H9 (cell line): Measurements from ENCODE around the gene NECAB2. TPM values are rescaled to one million over a fixed set of nuclear protein-coding genes. Genes with fewer than 3 reads are reported as not detected.

Experiments used
- DNase-seq: peaks from one replicate; pipeline ENCODE4 v3.0.0-alpha.2; 2017
- H2AFZ ChIP-seq: one replicate; pipeline ENCODE4 v1.6.1; 2013; ENCODE audit warnings: mild to moderate bottlenecking, low read length, control low read depth, moderate library complexity
- H2AK5ac ChIP-seq: 2 replicates; pipeline ENCODE4 v1.6.1; 2013; ENCODE audit warnings: low read length, control low read depth, mixed read lengths; ENCODE audit not compliant: insufficient read length
- H2BK120ac ChIP-seq: one replicate; pipeline ENCODE4 v1.6.1; 2013; ENCODE audit warnings: low read depth, mild to moderate bottlenecking, low read length, control low read depth, inconsistent platforms; ENCODE audit not compliant: poor library complexity, severe bottlenecking
- H2BK12ac ChIP-seq: 2 replicates; pipeline ENCODE4 v1.6.1; 2013; ENCODE audit warnings: low read length, control low read depth, mixed read lengths, low read depth; ENCODE audit not compliant: insufficient read length
- H2BK15ac ChIP-seq: 2 replicates; pipeline ENCODE4 v1.6.1; 2013; ENCODE audit warnings: low read depth, low read length, control low read depth
- H2BK20ac ChIP-seq: one replicate; pipeline ENCODE4 v1.6.1; 2013; ENCODE audit warnings: low read depth, mild to moderate bottlenecking, low read length, control low read depth, inconsistent platforms; ENCODE audit not compliant: poor library complexity, severe bottlenecking
- H2BK5ac ChIP-seq: 2 replicates; pipeline ENCODE4 v1.6.1; 2013; ENCODE audit warnings: low read length, control low read depth, mixed read lengths; ENCODE audit not compliant: insufficient read length
- H3K14ac ChIP-seq: 2 replicates; pipeline ENCODE4 v1.6.1; 2013; ENCODE audit warnings: low read length, control low read depth; ENCODE audit not compliant: insufficient read depth
- H3K18ac ChIP-seq: 2 replicates; pipeline ENCODE4 v1.6.1; 2013; ENCODE audit warnings: low read depth, mild to moderate bottlenecking, mixed read lengths, low read length, control low read depth; ENCODE audit not compliant: insufficient read length
- H3K23ac ChIP-seq: 2 replicates; pipeline ENCODE4 v1.6.1; 2013; ENCODE audit warnings: low read length, control low read depth, mixed read lengths, low read depth; ENCODE audit not compliant: insufficient read length
- H3K23me2 ChIP-seq: 2 replicates; pipeline ENCODE4 v1.6.1; 2013; ENCODE audit warnings: low read depth, mild to moderate bottlenecking, mixed read lengths, low read length, control low read depth; ENCODE audit not compliant: insufficient read length, poor library complexity, severe bottlenecking
- H3K27ac ChIP-seq: 2 replicates; pipeline ENCODE4 v1.5.1; 2013; ENCODE audit warnings: low read length, control low read depth, mixed read lengths, low read depth; ENCODE audit not compliant: insufficient read length
- H3K27me3 ChIP-seq: 2 replicates; pipeline ENCODE4 v1.6.1; 2013; ENCODE audit warnings: low read length, control low read depth, inconsistent platforms; ENCODE audit not compliant: insufficient read depth
- H3K4ac ChIP-seq: 2 replicates; pipeline ENCODE4 v1.6.1; 2013; ENCODE audit warnings: low read depth, mild to moderate bottlenecking, control low read depth, inconsistent platforms, low read length, moderate library complexity
- H3K4me1 ChIP-seq: 2 replicates; pipeline ENCODE4 v1.6.1; 2013; ENCODE audit warnings: low read length, control low read depth, inconsistent platforms; ENCODE audit not compliant: insufficient read depth
- H3K4me2 ChIP-seq: 2 replicates; pipeline ENCODE4 v1.6.1; 2013; ENCODE audit warnings: low read length, control low read depth, mixed read lengths; ENCODE audit not compliant: insufficient read length, insufficient read depth
- H3K56ac ChIP-seq: 2 replicates; pipeline ENCODE4 v1.6.1; 2013; ENCODE audit warnings: low read depth, mild to moderate bottlenecking, mixed read lengths, low read length, control low read depth; ENCODE audit not compliant: insufficient read length
- H3K79me1 ChIP-seq: 2 replicates; pipeline ENCODE4 v1.6.1; 2013; ENCODE audit warnings: low read depth, mild to moderate bottlenecking, moderate library complexity, low read length, control low read depth, inconsistent platforms; ENCODE audit not compliant: insufficient read depth, poor library complexity, severe bottlenecking
- H3K79me2 ChIP-seq: 2 replicates; pipeline ENCODE4 v1.6.1; 2013; ENCODE audit warnings: low read length, control low read depth, inconsistent platforms; ENCODE audit not compliant: insufficient read depth
- H3K9ac ChIP-seq: 2 replicates; pipeline ENCODE4 v1.6.1; 2013; ENCODE audit warnings: low read length, control low read depth, mixed read lengths; ENCODE audit not compliant: insufficient read length; ENCODE audit errors: extremely low read depth
- H3K9me3 ChIP-seq: one replicate; pipeline ENCODE4 v1.6.1; 2013; ENCODE audit warnings: low read depth, low read length, inconsistent platforms; ENCODE audit not compliant: control insufficient read depth
- H3T11ph ChIP-seq: one replicate; pipeline ENCODE4 v1.6.1; 2013; ENCODE audit warnings: mild to moderate bottlenecking, low read length, control low read depth, inconsistent platforms
- H4K20me1 ChIP-seq: one replicate; pipeline ENCODE4 v1.6.1; 2013; ENCODE audit not compliant: control insufficient read depth, insufficient read length, insufficient read depth
- H4K5ac ChIP-seq: 2 replicates; pipeline ENCODE4 v1.6.1; 2013; ENCODE audit warnings: low read depth, mild to moderate bottlenecking, mixed read lengths, low read length, control low read depth; ENCODE audit not compliant: insufficient read length
- H4K8ac ChIP-seq: replicated peaks from 2 replicates; pipeline ENCODE4 v1.6.1; 2013; ENCODE audit warnings: low read length, control low read depth, mixed read lengths, low read depth; ENCODE audit not compliant: insufficient read length
- H4K91ac ChIP-seq: 2 replicates; pipeline ENCODE4 v1.6.1; 2013; ENCODE audit warnings: low read depth, mild to moderate bottlenecking, moderate library complexity, mixed read lengths, low read length, control low read depth; ENCODE audit not compliant: insufficient read length
- H3K27ac Mint-ChIP-seq, 3 experiments: 2 replicates in 2 of 3; 3 replicates in 1 of 3; pipeline ENCODE4 v1.8.0; 2020 to 2021; ENCODE audit warnings: mixed read lengths in 3 of 3, mild to moderate bottlenecking in 1 of 3, moderate library complexity in 1 of 3
- H3K27me3 Mint-ChIP-seq: 2 replicates; pipeline ENCODE4 v1.8.0; 2021; ENCODE audit warnings: low read depth, mild to moderate bottlenecking, moderate library complexity, mixed read lengths
- H3K36me3 Mint-ChIP-seq, 3 experiments: 2 replicates in 2 of 3; 3 replicates in 1 of 3; pipeline ENCODE4 v1.8.0; 2020 to 2021; ENCODE audit warnings: low read depth in 3 of 3, mixed read lengths in 3 of 3; ENCODE audit not compliant: insufficient read depth in 1 of 3
- H3K4me1 Mint-ChIP-seq, 2 experiments: 2 replicates each; pipeline ENCODE4 v1.8.0; 2020; ENCODE audit warnings: mixed read lengths in 2 of 2
- H3K4me3 Mint-ChIP-seq, 2 experiments: 2 replicates in 1 of 2; 3 replicates in 1 of 2; pipeline ENCODE4 v1.8.0; 2020 to 2021; ENCODE audit warnings: mild to moderate bottlenecking in 2 of 2, mixed read lengths in 2 of 2, moderate library complexity in 1 of 2
- H3K9me3 Mint-ChIP-seq, 2 experiments: 2 replicates in 1 of 2; 3 replicates in 1 of 2; pipeline ENCODE4 v1.8.0; 2020; ENCODE audit warnings: mild to moderate bottlenecking in 2 of 2, mixed read lengths in 2 of 2, moderate library complexity in 1 of 2
- CTCF ChIP-seq: fragments of 200-600 bp; sonication (generic); conservative IDR thresholded peaks from 3 replicates; pipeline ENCODE4 v1.8.0; 2021; ENCODE audit warnings: antibody characterized with exemption, mild to moderate bottlenecking
- whole genome bisulfite sequencing: extraction: QIAGEN DNeasy Blood & Tissue Kit; methylation state at CpG from one replicate; pipeline ENCODE4 v1.1.7; 2013; ENCODE audit warnings: missing lambda C conversion rate, low lambda C conversion rate, mixed read lengths; ENCODE audit not compliant: insufficient read length; ENCODE audit errors: extremely low coverage; 5-methylcytosine and 5-hydroxymethylcytosine counted together
- total RNA-seq: library from RNA; stranded (reverse); gene quantifications from 2 replicates; pipeline ENCODE4 v1.2.1, GENCODE V29; 2021

Gene NECAB2
- total RNA-seq, 1 experiment from 2014 or later, result 12.6 TPM

GRCh38 chr16:83947642-83948234 is 20.3 kb upstream of the NECAB2 start:
- H3K27me3 Mint-ChIP-seq, result peaks cover 2% of the 10 kb centered on the region
- no CpG with 5 or more reads among the region's 14 CpGs for WGBS
- H2BK15ac ChIP-seq, result no peak overlapping the region

More at GRCh38 chr16:83947642-83948234, 20.3 kb upstream of the NECAB2 start:
- no peak overlapping the region for H4K5ac ChIP-seq
- Mint-ChIP-seq H3K4me1 (0 out of 4 replicates have a peak, but pooled peaks cover 0 to 5% of the 10 kb centered on the region in 2 experiments), H3K4me3 (no peak overlapping the region), H3K36me3 (no peaks in the 10 kb centered on the region), H3K9me3 (no peaks in the 10 kb centered on the region; a peak in 2 of 5 replicates), H3K27ac (no peak overlapping the region)
- H3K4me1 ChIP-seq, result no peaks in the 10 kb centered on the region
- no peak overlapping the region for H3T11ph ChIP-seq
- H4K20me1 ChIP-seq, result no peaks in the 10 kb centered on the region
- no peak for TF ChIP-seq CTCF
- no peaks in the 10 kb centered on the region for H3K9me3 ChIP-seq
- no peak overlapping the region for H3K4me2 ChIP-seq
- H3K79me1 ChIP-seq, result no peaks in the 10 kb centered on the region
- no peak overlapping the region for H2BK120ac ChIP-seq
- no peak overlapping the region for H2BK20ac ChIP-seq
- no peak overlapping the region for H3K27ac ChIP-seq
- no peaks in the 10 kb centered on the region for H3K27me3 ChIP-seq
- no peak overlapping the region for H3K14ac ChIP-seq
- no peak overlapping the region for H2BK5ac ChIP-seq
- no peak overlapping the region for H3K4ac ChIP-seq
- H3K23me2 ChIP-seq, result no peaks in the 10 kb centered on the region
- no peak overlapping the region for H2BK12ac ChIP-seq
- no peak overlapping the region for H3K9ac ChIP-seq
- H3K56ac ChIP-seq, result no peak overlapping the region
- no peak overlapping the region for H4K91ac ChIP-seq
- H2AFZ ChIP-seq, result no peak overlapping the region
- H4K8ac ChIP-seq, result no peak overlapping the region
- no peak overlapping the region for H2AK5ac ChIP-seq
- no peak overlapping the region for H3K23ac ChIP-seq
- no peak overlapping the region for H3K18ac ChIP-seq
- DNase-seq, result no peak
- no peaks in the 10 kb centered on the region for H3K79me2 ChIP-seq
